HepG2 (cell line): ENCODE results near the gene ZCCHC17. TPM values are rescaled to one million over a fixed set of nuclear protein-coding genes. Genes with fewer than 3 reads are reported as not detected.

Source experiments
- ARID2 ChIP-seq: sonication (generic); formaldehyde crosslinking; IDR thresholded peaks from 2 replicates; pipeline ENCODE4 v1.8.1; 2022; ENCODE audit warnings: mild to moderate bottlenecking, missing genetic modification reagents, borderline replicate concordance
- CEBPB ChIP-seq: IDR thresholded peaks from 2 replicates; pipeline ENCODE4 v1.6.1; 2011; ENCODE audit warnings: low read depth, low read length, improper control_type of control experiment, borderline replicate concordance
- CEBPG ChIP-seq: IDR thresholded peaks from 2 replicates; pipeline ENCODE4 v1.6.1; 2016
- DNMT3B ChIP-seq: conservative IDR thresholded peaks from 2 replicates; pipeline ENCODE4 v1.6.1; 2016; ENCODE audit warnings: missing biosample characterization, control low read depth
- FOXP1 ChIP-seq, 2 experiments: fragments of 450-650 bp in 1 of 2; IDR thresholded peaks; 2 replicates each; pipeline ENCODE4 v1.6.1; 2017 to 2018; ENCODE audit warnings: antibody characterized with exemption in 1 of 2
- KLF12 ChIP-seq: sonication (generic); formaldehyde crosslinking; IDR thresholded peaks from 2 replicates; pipeline ENCODE4 v1.4.0; 2020; ENCODE audit warnings: missing genetic modification reagents, borderline replicate concordance
- PCBP1 ChIP-seq: fragments of 200-400 bp; formaldehyde crosslinking; IDR thresholded peaks from 2 replicates; pipeline ENCODE4 v1.6.1; 2017; ENCODE audit warnings: mild to moderate bottlenecking, low read depth, low read length, borderline replicate concordance
- PHF21A ChIP-seq: sonication (generic); formaldehyde crosslinking; IDR thresholded peaks from 2 replicates; pipeline ENCODE4 v1.5.0; 2020; ENCODE audit warnings: mild to moderate bottlenecking, missing genetic modification reagents
- SMARCE1 ChIP-seq: fragments of 450-650 bp; IDR thresholded peaks from 2 replicates; pipeline ENCODE4 v1.6.1; 2017; ENCODE audit warnings: borderline replicate concordance
- STAT5B ChIP-seq: sonication (generic); formaldehyde crosslinking; IDR thresholded peaks from 2 replicates; pipeline ENCODE4 v1.4.0; 2020; ENCODE audit warnings: missing genetic modification reagents
- SUZ12 ChIP-seq: fragments of 150-350 bp; IDR thresholded peaks from 2 replicates; pipeline ENCODE4 v1.6.1; 2014; ENCODE audit warnings: low read depth, low read length
- ZFP62 ChIP-seq: sonication (generic); formaldehyde crosslinking; IDR thresholded peaks from 2 replicates; pipeline ENCODE4 v1.4.0; 2020; ENCODE audit warnings: missing genetic modification reagents
- ZNF17 ChIP-seq: sonication (generic); formaldehyde crosslinking; IDR thresholded peaks from 2 replicates; pipeline ENCODE4 v1.5.0; 2020; ENCODE audit warnings: mild to moderate bottlenecking, missing genetic modification reagents
- ZNF263 ChIP-seq: sonication (generic); formaldehyde crosslinking; IDR thresholded peaks from 2 replicates; pipeline ENCODE4 v1.4.0; 2020; ENCODE audit warnings: missing genetic modification reagents
- ZNF776 ChIP-seq: sonication (generic); formaldehyde crosslinking; IDR thresholded peaks from 2 replicates; pipeline ENCODE4 v1.4.0; 2020; ENCODE audit warnings: mild to moderate bottlenecking, missing genetic modification reagents
- ZNF83 ChIP-seq: sonication (generic); formaldehyde crosslinking; IDR thresholded peaks from 2 replicates; pipeline ENCODE4 v1.4.0; 2020; ENCODE audit warnings: missing genetic modification reagents, mild to moderate bottlenecking, borderline replicate concordance
- polyA plus RNA-seq, 8 experiments: library from polyadenylated mRNA; depleted of rRNA in 3 of 8; stranded (reverse) in 7 of 8; unstranded in 1 of 8; fragments of >200 nt; fragmentation: Illumina TruSeq in 4 of 8; extraction: Trizol in 4 of 8; gene quantifications; 2 replicates each; pipeline versions ENCODE4 v1.2.1 to v1.2.3, GENCODE V29; 2011 to 2016; ENCODE audit warnings: low read depth in 4 of 8, missing spikeins in 1 of 8, mixed read lengths in 1 of 8; ENCODE audit not compliant: insufficient read depth in 1 of 8
- total RNA-seq, 5 experiments: library from RNA; depleted of rRNA; stranded (reverse); fragments of >200 nt; fragmentation: Illumina TruSeq; extraction: Trizol; gene quantifications; 2 replicates each; pipeline ENCODE4 v1.2.3, GENCODE V29; 2016; ENCODE audit warnings: low read depth in 1 of 5
- TF ChIP-seq, protein P1 (sequence below): sonication (generic); formaldehyde crosslinking; IDR thresholded peaks from 2 replicates; pipeline ENCODE4 v1.5.1; 2020; ENCODE audit warnings: mild to moderate bottlenecking, missing genetic modification reagents
- TF ChIP-seq, protein P2 (sequence below): sonication (generic); formaldehyde crosslinking; IDR thresholded peaks from 2 replicates; pipeline ENCODE4 v1.4.0; 2020; ENCODE audit warnings: missing genetic modification reagents
- TF ChIP-seq, protein P3 (sequence below): sonication (generic); formaldehyde crosslinking; IDR thresholded peaks from 2 replicates; pipeline ENCODE4 v1.5.0; 2020; ENCODE audit warnings: mild to moderate bottlenecking, missing genetic modification reagents, borderline replicate concordance
- TF ChIP-seq, protein P4 (sequence below): sonication (generic); formaldehyde crosslinking; IDR thresholded peaks from 2 replicates; pipeline ENCODE4 v1.5.0; 2020; ENCODE audit warnings: missing genetic modification reagents, mild to moderate bottlenecking, borderline replicate concordance

Gene ZCCHC17
- total and polyA plus RNA-seq, 2 of the 13 experiments (the other 11 are each of a cell fraction or from before 2014, with no cell fraction given) = 20.5 to 53.0 TPM

DNA sequence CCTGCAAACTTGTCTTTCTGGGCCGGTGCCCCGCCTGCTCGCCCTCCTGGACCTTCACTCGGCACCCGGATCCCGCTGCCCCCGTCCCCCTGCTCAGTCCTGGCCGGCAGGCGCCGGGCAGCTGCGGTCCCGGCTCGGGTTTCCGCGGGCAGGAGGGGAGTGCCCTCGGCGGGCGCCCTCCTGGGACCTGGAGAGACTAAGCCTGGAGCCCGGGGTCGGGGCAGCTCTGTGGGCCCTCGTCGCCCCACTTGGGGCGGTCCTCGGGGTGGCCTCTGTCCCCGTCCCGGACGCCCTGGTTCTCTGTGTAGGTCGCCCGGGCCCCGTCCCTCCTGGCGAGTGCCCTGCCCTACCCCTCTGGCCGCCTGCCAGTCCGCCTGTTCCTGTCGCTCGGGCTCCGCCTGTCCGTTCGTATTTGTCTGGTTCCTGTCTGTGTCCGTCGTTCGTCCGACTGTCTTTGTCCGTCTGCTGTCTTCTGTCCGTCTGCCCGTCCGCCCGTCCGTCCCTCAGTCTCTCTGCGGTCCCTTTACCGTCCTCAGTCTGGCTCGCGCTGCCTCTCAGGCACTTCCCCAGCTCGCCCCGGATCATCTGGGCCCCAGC, 116.7 kb downstream of the ZCCHC17 start (continued):
- TF ChIP-seq, protein P1, sequence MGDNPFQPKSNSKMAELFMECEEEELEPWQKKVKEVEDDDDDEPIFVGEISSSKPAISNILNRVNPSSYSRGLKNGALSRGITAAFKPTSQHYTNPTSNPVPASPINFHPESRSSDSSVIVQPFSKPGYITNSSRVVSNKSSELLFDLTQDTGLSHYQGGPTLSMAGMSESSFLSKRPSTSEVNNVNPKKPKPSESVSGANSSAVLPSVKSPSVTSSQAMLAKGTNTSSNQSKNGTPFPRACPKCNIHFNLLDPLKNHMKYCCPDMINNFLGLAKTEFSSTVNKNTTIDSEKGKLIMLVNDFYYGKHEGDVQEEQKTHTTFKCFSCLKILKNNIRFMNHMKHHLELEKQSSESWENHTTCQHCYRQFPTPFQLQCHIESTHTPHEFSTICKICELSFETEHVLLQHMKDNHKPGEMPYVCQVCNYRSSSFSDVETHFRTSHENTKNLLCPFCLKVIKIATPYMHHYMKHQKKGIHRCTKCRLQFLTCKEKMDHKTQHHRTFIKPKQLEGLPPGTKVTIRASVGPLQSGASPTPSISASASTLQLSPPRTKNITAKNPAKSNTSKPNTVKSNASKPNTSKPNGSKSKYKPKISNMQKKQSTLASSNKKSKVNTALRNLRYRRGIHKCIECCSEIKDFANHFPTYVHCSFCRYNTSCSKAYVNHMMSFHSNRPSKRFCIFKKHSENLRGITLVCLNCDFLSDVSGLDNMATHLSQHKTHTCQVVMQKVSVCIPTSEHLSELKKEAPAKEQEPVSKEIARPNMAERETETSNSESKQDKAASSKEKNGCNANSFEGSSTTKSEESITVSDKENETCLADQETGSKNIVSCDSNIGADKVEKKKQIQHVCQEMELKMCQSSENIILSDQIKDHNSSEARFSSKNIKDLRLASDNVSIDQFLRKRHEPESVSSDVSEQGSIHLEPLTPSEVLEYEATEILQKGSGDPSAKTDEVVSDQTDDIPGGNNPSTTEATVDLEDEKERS (CRISPR knock-in tag) = no peak
- TF ChIP-seq FOXP1 (IDR thresholded peaks at IDR 0.05) (no peak), FOXP1 (CRISPR knock-in tag; IDR thresholded peaks at IDR 0.05) (no peak), PCBP1 (no peak), SUZ12 (no peak), STAT5B (CRISPR knock-in tag) (no peak), ARID2 (no peak), KLF12 (CRISPR knock-in tag) (no peak), CEBPG (CRISPR knock-in tag) (no peak), CEBPB (no peak), ZNF263 (no peak), DNMT3B (CRISPR knock-in tag) (no peak), ZFP62 (CRISPR knock-in tag) (no peak), ZNF776 (no peak), SMARCE1 (no peak), ZNF83 (CRISPR knock-in tag) (no peak), PHF21A (CRISPR knock-in tag) (no peak), ZNF17 (CRISPR knock-in tag) (no peak)
- TF ChIP-seq, protein P2, sequence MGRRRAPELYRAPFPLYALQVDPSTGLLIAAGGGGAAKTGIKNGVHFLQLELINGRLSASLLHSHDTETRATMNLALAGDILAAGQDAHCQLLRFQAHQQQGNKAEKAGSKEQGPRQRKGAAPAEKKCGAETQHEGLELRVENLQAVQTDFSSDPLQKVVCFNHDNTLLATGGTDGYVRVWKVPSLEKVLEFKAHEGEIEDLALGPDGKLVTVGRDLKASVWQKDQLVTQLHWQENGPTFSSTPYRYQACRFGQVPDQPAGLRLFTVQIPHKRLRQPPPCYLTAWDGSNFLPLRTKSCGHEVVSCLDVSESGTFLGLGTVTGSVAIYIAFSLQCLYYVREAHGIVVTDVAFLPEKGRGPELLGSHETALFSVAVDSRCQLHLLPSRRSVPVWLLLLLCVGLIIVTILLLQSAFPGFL (CRISPR knock-in tag) = no peak
- TF ChIP-seq, protein P3, sequence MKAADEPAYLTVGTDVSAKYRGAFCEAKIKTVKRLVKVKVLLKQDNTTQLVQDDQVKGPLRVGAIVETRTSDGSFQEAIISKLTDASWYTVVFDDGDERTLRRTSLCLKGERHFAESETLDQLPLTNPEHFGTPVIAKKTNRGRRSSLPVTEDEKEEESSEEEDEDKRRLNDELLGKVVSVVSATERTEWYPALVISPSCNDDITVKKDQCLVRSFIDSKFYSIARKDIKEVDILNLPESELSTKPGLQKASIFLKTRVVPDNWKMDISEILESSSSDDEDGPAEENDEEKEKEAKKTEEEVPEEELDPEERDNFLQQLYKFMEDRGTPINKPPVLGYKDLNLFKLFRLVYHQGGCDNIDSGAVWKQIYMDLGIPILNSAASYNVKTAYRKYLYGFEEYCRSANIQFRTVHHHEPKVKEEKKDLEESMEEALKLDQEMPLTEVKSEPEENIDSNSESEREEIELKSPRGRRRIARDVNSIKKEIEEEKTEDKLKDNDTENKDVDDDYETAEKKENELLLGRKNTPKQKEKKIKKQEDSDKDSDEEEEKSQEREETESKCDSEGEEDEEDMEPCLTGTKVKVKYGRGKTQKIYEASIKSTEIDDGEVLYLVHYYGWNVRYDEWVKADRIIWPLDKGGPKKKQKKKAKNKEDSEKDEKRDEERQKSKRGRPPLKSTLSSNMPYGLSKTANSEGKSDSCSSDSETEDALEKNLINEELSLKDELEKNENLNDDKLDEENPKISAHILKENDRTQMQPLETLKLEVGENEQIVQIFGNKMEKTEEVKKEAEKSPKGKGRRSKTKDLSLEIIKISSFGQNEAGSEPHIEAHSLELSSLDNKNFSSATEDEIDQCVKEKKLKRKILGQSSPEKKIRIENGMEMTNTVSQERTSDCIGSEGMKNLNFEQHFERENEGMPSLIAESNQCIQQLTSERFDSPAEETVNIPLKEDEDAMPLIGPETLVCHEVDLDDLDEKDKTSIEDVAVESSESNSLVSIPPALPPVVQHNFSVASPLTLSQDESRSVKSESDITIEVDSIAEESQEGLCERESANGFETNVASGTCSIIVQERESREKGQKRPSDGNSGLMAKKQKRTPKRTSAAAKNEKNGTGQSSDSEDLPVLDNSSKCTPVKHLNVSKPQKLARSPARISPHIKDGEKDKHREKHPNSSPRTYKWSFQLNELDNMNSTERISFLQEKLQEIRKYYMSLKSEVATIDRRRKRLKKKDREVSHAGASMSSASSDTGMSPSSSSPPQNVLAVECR = 0 out of 2 replicates have a peak, but pooled peaks have one; percentile 27
- TF ChIP-seq, protein P4, sequence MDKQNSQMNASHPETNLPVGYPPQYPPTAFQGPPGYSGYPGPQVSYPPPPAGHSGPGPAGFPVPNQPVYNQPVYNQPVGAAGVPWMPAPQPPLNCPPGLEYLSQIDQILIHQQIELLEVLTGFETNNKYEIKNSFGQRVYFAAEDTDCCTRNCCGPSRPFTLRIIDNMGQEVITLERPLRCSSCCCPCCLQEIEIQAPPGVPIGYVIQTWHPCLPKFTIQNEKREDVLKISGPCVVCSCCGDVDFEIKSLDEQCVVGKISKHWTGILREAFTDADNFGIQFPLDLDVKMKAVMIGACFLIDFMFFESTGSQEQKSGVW (CRISPR knock-in tag) = no peak
